RWPE2 (cell line): ENCODE data around the gene KCNJ12.
A peak's percentile ranks its signal among the peaks of the same experiment; 100 is the strongest.

Experiments
- ATAC-seq: fragments of 200-7000 bp; cut with Tn5 transposase; 3 replicates; pipeline ENCODE4 v1.9.1; 2021; ENCODE audit warnings: low read depth
- DNase-seq: peaks from one replicate; pipeline ENCODE4 v3.0.0-alpha.2; 2020; ENCODE audit warnings: low spot score
- H3K27ac ChIP-seq: fragments of 450-650 bp; 2 replicates; pipeline ENCODE4 v1.5.1; 2017; ENCODE audit warnings: mild to moderate bottlenecking; ENCODE audit not compliant: poor library complexity, severe bottlenecking
- H3K27me3 ChIP-seq: fragments of 250-450 bp; sonication (Bioruptor Pico); 2 replicates; pipeline ENCODE4 v1.5.1; 2021; ENCODE audit warnings: mild to moderate bottlenecking, moderate library complexity; ENCODE audit not compliant: insufficient read depth, poor library complexity, severe bottlenecking
- H3K36me3 ChIP-seq: fragments of 250-450 bp; sonication (Bioruptor Pico); 2 replicates; pipeline ENCODE4 v1.5.1; 2020; ENCODE audit warnings: low read depth, mild to moderate bottlenecking, moderate library complexity
- H3K4me1 ChIP-seq: fragments of 250-450 bp; sonication (Bioruptor Pico); 2 replicates; pipeline ENCODE4 v1.5.1; 2021; ENCODE audit warnings: mild to moderate bottlenecking, moderate library complexity; ENCODE audit not compliant: insufficient read depth, poor library complexity, severe bottlenecking
- H3K4me3 ChIP-seq: fragments of 250-450 bp; sonication (Bioruptor Pico); 2 replicates; pipeline ENCODE4 v1.5.1; 2021; ENCODE audit warnings: mild to moderate bottlenecking, moderate library complexity; ENCODE audit not compliant: severe bottlenecking
- H3K9me3 ChIP-seq: fragments of 250-450 bp; sonication (Bioruptor Pico); 2 replicates; pipeline ENCODE4 v1.5.1; 2021; ENCODE audit warnings: mild to moderate bottlenecking, moderate library complexity; ENCODE audit not compliant: severe bottlenecking
- TF ChIP-seq, protein P1 (sequence below): fragments of 450-650 bp; IDR thresholded peaks from one replicate; pipeline ENCODE4 v1.5.1; 2017; ENCODE audit warnings: mild to moderate bottlenecking, moderate library complexity; ENCODE audit not compliant: poor library complexity, severe bottlenecking

KCNJ12 gene

DNA sequence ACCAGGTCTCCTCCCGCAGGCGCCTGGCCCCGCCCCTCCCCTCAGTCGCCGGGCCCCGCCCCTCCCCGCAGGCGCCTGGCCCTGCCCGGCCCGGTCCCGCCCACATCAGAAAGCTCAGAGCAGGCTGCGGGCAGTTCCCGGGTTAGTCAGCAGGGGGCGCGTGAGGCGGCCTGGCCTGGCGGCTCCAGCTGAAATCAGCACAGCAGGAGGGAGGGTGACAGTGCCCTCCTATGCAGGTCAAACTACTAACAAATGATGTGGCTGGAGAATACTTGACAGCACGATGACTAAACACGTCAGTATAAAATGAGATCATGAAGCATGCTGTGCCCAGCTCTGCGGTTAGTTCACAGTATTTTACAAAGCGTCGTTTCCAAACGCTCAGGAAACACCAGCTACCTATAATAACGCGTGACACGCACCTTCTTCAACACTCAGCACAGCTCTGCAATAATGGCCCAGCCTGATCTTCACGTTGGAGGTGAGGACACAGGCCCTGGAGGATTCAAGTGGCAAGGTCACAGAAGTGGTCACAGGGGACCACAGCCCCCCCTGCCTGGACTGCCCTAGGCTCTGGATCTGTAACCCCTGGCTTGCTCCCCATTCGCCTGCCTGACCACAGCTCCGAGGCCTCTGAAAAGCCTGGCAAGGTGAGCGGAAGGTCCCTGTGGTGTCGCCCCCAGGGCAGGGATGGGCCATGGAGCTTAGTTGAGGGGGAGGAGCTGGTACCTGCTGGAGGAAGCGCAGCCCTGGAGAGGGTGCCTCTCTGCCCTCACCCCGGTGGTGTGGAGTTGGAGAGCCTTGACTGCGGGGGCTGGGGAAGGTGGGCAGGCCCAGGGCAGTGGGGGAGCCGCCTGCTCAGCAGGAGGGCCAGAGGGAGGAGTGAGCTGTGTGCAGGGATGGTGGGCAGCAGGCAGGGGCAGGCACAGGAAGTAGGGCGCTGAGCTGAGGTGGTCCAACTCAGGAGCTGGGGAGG lies 81.2 kb downstream of the KCNJ12 start:
- no peaks in the 10 kb centered on the region for H3K4me1 ChIP-seq
- H3K36me3 ChIP-seq = no peaks in the 10 kb centered on the region
- H3K27ac ChIP-seq = no peak overlapping the region
- DNase-seq (peak; percentile 83), ATAC-seq (peak; percentile 90)
- no peaks in the 10 kb centered on the region for H3K27me3 ChIP-seq
- H3K4me3 ChIP-seq = no peak overlapping the region
- no peaks in the 10 kb centered on the region for H3K9me3 ChIP-seq
- TF ChIP-seq, protein P1, sequence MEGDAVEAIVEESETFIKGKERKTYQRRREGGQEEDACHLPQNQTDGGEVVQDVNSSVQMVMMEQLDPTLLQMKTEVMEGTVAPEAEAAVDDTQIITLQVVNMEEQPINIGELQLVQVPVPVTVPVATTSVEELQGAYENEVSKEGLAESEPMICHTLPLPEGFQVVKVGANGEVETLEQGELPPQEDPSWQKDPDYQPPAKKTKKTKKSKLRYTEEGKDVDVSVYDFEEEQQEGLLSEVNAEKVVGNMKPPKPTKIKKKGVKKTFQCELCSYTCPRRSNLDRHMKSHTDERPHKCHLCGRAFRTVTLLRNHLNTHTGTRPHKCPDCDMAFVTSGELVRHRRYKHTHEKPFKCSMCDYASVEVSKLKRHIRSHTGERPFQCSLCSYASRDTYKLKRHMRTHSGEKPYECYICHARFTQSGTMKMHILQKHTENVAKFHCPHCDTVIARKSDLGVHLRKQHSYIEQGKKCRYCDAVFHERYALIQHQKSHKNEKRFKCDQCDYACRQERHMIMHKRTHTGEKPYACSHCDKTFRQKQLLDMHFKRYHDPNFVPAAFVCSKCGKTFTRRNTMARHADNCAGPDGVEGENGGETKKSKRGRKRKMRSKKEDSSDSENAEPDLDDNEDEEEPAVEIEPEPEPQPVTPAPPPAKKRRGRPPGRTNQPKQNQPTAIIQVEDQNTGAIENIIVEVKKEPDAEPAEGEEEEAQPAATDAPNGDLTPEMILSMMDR = peak; percentile 94

DNA sequence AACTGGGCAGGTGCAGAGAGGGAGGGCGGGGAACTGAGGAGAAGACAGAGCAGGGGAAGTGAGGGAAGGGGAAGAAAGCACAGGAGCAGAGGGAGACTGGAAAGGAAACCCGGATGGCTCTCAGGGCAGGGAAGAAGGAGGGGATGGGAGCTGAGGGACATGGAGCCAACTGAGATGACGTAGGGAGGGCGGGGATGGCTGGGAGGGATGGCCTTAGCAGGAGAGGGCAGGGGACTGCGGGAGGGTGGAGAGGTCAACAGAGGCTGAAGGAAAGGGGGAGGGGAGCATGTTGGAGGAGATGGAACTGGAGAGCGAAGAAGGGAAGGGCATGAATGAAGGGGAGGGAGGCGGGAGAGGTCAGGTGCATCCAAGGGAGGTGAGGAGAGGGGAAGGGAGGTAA lies 81.9 kb downstream of the KCNJ12 start:
- H3K4me1 ChIP-seq = no peaks in the 10 kb centered on the region
- H3K27ac ChIP-seq = no peak overlapping the region
- no peaks in the 10 kb centered on the region for H3K27me3 ChIP-seq
- ATAC-seq = no peak
- TF ChIP-seq, protein P1 = no peak
- no peaks in the 10 kb centered on the region for H3K9me3 ChIP-seq
- DNase-seq = no peak
- H3K36me3 ChIP-seq = no peaks in the 10 kb centered on the region
- H3K4me3 ChIP-seq = no peak overlapping the region

DNA sequence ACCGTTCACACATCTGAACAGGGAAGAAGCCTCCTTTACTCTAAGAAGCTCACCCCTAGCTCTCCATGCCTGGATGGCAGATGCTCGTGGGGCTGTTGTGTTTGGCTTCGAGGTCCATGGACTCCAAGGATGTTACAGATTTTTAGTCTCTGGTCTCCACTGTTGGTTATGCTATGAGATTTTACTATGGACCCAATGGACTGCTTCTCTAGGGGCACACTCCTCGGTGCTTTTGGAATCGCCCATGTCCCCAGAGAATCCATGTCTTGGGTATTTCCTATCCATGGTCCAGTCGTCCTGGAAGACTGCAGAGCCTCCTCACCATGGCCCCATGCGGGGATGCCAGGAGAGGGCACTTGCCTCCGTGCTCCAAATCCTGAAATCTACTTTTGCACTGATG lies 83.4 kb downstream of the KCNJ12 start:
- Histone ChIP-seq H3K9me3 (no peaks in the 10 kb centered on the region), H3K4me1 (no peaks in the 10 kb centered on the region), H3K36me3 (no peaks in the 10 kb centered on the region), H3K4me3 (no peak overlapping the region), H3K27me3 (no peaks in the 10 kb centered on the region), H3K27ac (no peak overlapping the region)
- TF ChIP-seq, protein P1 = no peak
- DNase-seq (no peak), ATAC-seq (no peak)

DNA sequence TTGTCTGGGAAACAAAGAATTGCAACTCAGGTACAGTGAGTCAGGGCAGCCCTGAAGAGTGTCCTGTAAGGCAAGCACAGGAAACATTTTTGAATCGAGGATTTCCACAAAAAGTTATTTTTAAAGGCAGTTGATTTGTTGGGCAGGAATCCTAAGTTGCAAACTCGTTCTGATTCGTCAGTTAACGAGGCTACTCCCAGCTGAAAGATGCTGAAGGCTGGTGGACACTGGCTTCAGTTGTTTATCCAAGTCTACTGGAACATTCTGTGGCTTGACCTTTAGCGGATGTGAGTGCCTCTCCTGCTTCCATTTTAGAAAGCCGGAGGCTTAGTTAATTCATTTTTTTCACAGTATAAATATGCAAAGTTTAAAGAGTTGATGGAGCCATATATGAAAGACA lies 84.2 kb downstream of the KCNJ12 start:
- no peak overlapping the region for H3K4me3 ChIP-seq
- ATAC-seq (no peak), DNase-seq (no peak)
- H3K36me3 ChIP-seq = no peaks in the 10 kb centered on the region
- no peaks in the 10 kb centered on the region for H3K4me1 ChIP-seq
- H3K27me3 ChIP-seq = no peaks in the 10 kb centered on the region
- TF ChIP-seq, protein P1 = no peak
- H3K27ac ChIP-seq = no peak overlapping the region
- H3K9me3 ChIP-seq = no peaks in the 10 kb centered on the region

DNA sequence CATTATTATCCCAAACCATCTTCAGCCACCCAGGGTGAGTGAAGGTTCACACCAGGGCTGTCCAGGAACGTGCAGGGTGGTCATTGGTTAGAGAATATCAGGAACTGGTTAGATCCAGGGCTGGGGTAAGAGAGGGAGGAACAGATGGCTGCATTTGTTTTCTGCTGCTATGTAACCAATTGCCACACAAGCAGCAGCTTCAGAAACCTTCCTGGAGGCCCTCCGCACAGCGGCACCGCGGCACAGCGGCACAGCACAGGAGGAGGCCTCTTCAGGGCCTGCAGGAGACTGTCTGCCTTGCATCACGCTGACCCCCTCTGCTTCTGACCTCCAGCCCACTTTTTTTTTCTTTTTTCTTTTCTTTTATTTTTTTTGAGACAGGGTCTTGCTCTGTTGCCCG lies 86.1 kb downstream of the KCNJ12 start:
- DNase-seq (no peak), ATAC-seq (no peak)
- Histone ChIP-seq H3K27ac (no peak overlapping the region), H3K36me3 (no peaks in the 10 kb centered on the region), H3K4me3 (no peak overlapping the region), H3K9me3 (no peaks in the 10 kb centered on the region), H3K4me1 (no peaks in the 10 kb centered on the region), H3K27me3 (no peaks in the 10 kb centered on the region)
- TF ChIP-seq, protein P1 = no peak
